ENCODE results near the gene GPC4. TPM values are rescaled to one million over a fixed set of nuclear protein-coding genes. Genes with fewer than 3 reads are reported as not detected.

The GPC4 gene
- total and polyA plus RNA-seq, 5 donors from 2014 or later: not detected

GRCh38 chrX:133269168-133269567 is 146.1 kb downstream of the GPC4 start:
- Mint-ChIP-seq H3K4me3 (no peak overlapping the region), H3K36me3 (no peaks in the 10 kb centered on the region), H3K4me1 (no peaks in the 10 kb centered on the region), H3K27me3 (no peaks in the 10 kb centered on the region), H3K9me3 (peaks cover 0 to 3% (median 0%) of the 10 kb centered on the region in 7 donors), H3K27ac (no peak overlapping the region)
- Histone ChIP-seq H3K4me3 (ENCODE audit: low read depth, low read length) (no peak overlapping the region), H3K9me3 (ENCODE audit: control insufficient read depth in 2 of 2, low read length in 2 of 2) (no peaks in the 10 kb centered on the region), H3K27ac (ENCODE audit: insufficient read depth, low read length, poor library complexity, severe bottlenecking) (no peak overlapping the region), H3K4me1 (ENCODE audit: control insufficient read depth, insufficient read depth, low read length, poor library complexity, severe bottlenecking) (no peaks in the 10 kb centered on the region), H3K27me3 (ENCODE audit: control insufficient read depth, insufficient read depth, low read length) (no peaks in the 10 kb centered on the region), H3K36me3 (ENCODE audit: control insufficient read depth, insufficient read depth, low read length) (no peaks in the 10 kb centered on the region)
- ATAC-seq (ENCODE audit: low read depth in 2 of 2): no peak
- no peak for DNase-seq

- H3K9me3 Mint-ChIP-seq: peaks cover 0 to 3% (median 0%) of the 10 kb centered on the region in 7 donors
- Histone ChIP-seq H3K9me3 (ENCODE audit: control insufficient read depth in 2 of 2, low read length in 2 of 2) (no peaks in the 10 kb centered on the region), H3K4me3 (ENCODE audit: low read depth, low read length) (no peak overlapping the region), H3K27ac (ENCODE audit: insufficient read depth, low read length, poor library complexity, severe bottlenecking) (no peak overlapping the region), H3K4me1 (ENCODE audit: control insufficient read depth, insufficient read depth, low read length, poor library complexity, severe bottlenecking) (no peaks in the 10 kb centered on the region), H3K27me3 (ENCODE audit: control insufficient read depth, insufficient read depth, low read length) (no peaks in the 10 kb centered on the region), H3K36me3 (ENCODE audit: control insufficient read depth, insufficient read depth, low read length) (no peaks in the 10 kb centered on the region)
- no peaks in the 10 kb centered on the region for H3K27me3 Mint-ChIP-seq
- H3K27ac Mint-ChIP-seq: no peak overlapping the region
- no peaks in the 10 kb centered on the region for H3K36me3 Mint-ChIP-seq
- no peak for DNase-seq
- no peaks in the 10 kb centered on the region for H3K4me1 Mint-ChIP-seq
- ATAC-seq (ENCODE audit: low read depth in 2 of 2): no peak
- no peak overlapping the region for H3K4me3 Mint-ChIP-seq
Observed at GRCh38 chrX:133267621-133268020, 147.7 kb downstream of the GPC4 start.

GRCh38 chrX:133265331-133265730 is 150.0 kb downstream of the GPC4 start:
- DNase-seq: no peak
- Mint-ChIP-seq H3K9me3 (peaks cover 0 to 2% (median 0%) of the 10 kb centered on the region in 7 donors), H3K27me3 (no peaks in the 10 kb centered on the region), H3K4me3 (no peak overlapping the region), H3K27ac (no peak overlapping the region), H3K4me1 (no peaks in the 10 kb centered on the region), H3K36me3 (no peaks in the 10 kb centered on the region)
- Histone ChIP-seq H3K27me3 (ENCODE audit: control insufficient read depth, insufficient read depth, low read length) (no peaks in the 10 kb centered on the region), H3K27ac (ENCODE audit: insufficient read depth, low read length, poor library complexity, severe bottlenecking) (no peak overlapping the region), H3K36me3 (ENCODE audit: control insufficient read depth, insufficient read depth, low read length) (no peaks in the 10 kb centered on the region), H3K9me3 (ENCODE audit: control insufficient read depth in 2 of 2, low read length in 2 of 2) (no peaks in the 10 kb centered on the region), H3K4me1 (ENCODE audit: control insufficient read depth, insufficient read depth, low read length, poor library complexity, severe bottlenecking) (no peaks in the 10 kb centered on the region), H3K4me3 (ENCODE audit: low read depth, low read length) (no peak overlapping the region)
- ATAC-seq (ENCODE audit: low read depth in 2 of 2): no peak

GRCh38 chrX:133258481-133258880 is 156.8 kb downstream of the GPC4 start:
- H3K9me3 ChIP-seq (ENCODE audit: control insufficient read depth in 2 of 2, low read length in 2 of 2): no peaks in the 10 kb centered on the region
- H3K4me1 Mint-ChIP-seq: no peaks in the 10 kb centered on the region
- H3K36me3 Mint-ChIP-seq: no peaks in the 10 kb centered on the region
- no peaks in the 10 kb centered on the region for H3K27me3 Mint-ChIP-seq
- no peaks in the 10 kb centered on the region for H3K36me3 ChIP-seq (ENCODE audit: control insufficient read depth, insufficient read depth, low read length)
- H3K27me3 ChIP-seq (ENCODE audit: control insufficient read depth, insufficient read depth, low read length): no peaks in the 10 kb centered on the region
- H3K9me3 Mint-ChIP-seq: peaks cover 0 to 2% (median 0%) of the 10 kb centered on the region in 7 donors
- DNase-seq (no peak), ATAC-seq (ENCODE audit: low read depth in 2 of 2) (no peak)
- no peak overlapping the region for H3K4me3 ChIP-seq (ENCODE audit: low read depth, low read length)
- no peak overlapping the region for H3K4me3 Mint-ChIP-seq
- H3K4me1 ChIP-seq (ENCODE audit: control insufficient read depth, insufficient read depth, low read length, poor library complexity, severe bottlenecking): no peaks in the 10 kb centered on the region
- no peak overlapping the region for H3K27ac Mint-ChIP-seq
- no peak overlapping the region for H3K27ac ChIP-seq (ENCODE audit: insufficient read depth, low read length, poor library complexity, severe bottlenecking)

GRCh38 chrX:133254666-133255065 is 160.6 kb downstream of the GPC4 start:
- peaks cover 0 to 2% (median 0%) of the 10 kb centered on the region in 7 donors for H3K9me3 Mint-ChIP-seq
- H3K4me1 ChIP-seq (ENCODE audit: control insufficient read depth, insufficient read depth, low read length, poor library complexity, severe bottlenecking): no peaks in the 10 kb centered on the region
- H3K9me3 ChIP-seq (ENCODE audit: control insufficient read depth in 2 of 2, low read length in 2 of 2): no peaks in the 10 kb centered on the region
- no peaks in the 10 kb centered on the region for H3K4me1 Mint-ChIP-seq
- DNase-seq: no peak
- no peaks in the 10 kb centered on the region for H3K36me3 Mint-ChIP-seq
- H3K4me3 Mint-ChIP-seq: no peak overlapping the region
- H3K36me3 ChIP-seq (ENCODE audit: control insufficient read depth, insufficient read depth, low read length): no peaks in the 10 kb centered on the region
- H3K27me3 Mint-ChIP-seq: no peaks in the 10 kb centered on the region
- H3K4me3 ChIP-seq (ENCODE audit: low read depth, low read length): no peak overlapping the region
- no peak overlapping the region for H3K27ac ChIP-seq (ENCODE audit: insufficient read depth, low read length, poor library complexity, severe bottlenecking)
- ATAC-seq (ENCODE audit: low read depth in 2 of 2): no peak
- H3K27me3 ChIP-seq (ENCODE audit: control insufficient read depth, insufficient read depth, low read length): no peaks in the 10 kb centered on the region
- no peak overlapping the region for H3K27ac Mint-ChIP-seq

GRCh38 chrX:133251204-133251603 is 164.1 kb downstream of the GPC4 start:
- Mint-ChIP-seq H3K4me1 (no peaks in the 10 kb centered on the region), H3K9me3 (peaks cover 0 to 11% (median 0%) of the 10 kb centered on the region in 7 donors)

GRCh38 chrX:133250184-133251100 is 164.8 kb downstream of the GPC4 start:
- no peaks in the 10 kb centered on the region for H3K27me3 Mint-ChIP-seq
- no peak for DNase-seq
- H3K27ac ChIP-seq (ENCODE audit: insufficient read depth, low read length, poor library complexity, severe bottlenecking): no peak overlapping the region
- H3K36me3 ChIP-seq (ENCODE audit: control insufficient read depth, insufficient read depth, low read length): no peaks in the 10 kb centered on the region
- no peak overlapping the region for H3K4me3 ChIP-seq (ENCODE audit: low read depth, low read length)
- H3K4me3 Mint-ChIP-seq: no peak overlapping the region
- no peaks in the 10 kb centered on the region for H3K27me3 ChIP-seq (ENCODE audit: control insufficient read depth, insufficient read depth, low read length)
- no peaks in the 10 kb centered on the region for H3K36me3 Mint-ChIP-seq
- peaks cover 0 to 11% (median 0%) of the 10 kb centered on the region in 7 donors for H3K9me3 Mint-ChIP-seq
- H3K4me1 ChIP-seq (ENCODE audit: control insufficient read depth, insufficient read depth, low read length, poor library complexity, severe bottlenecking): no peaks in the 10 kb centered on the region
- H3K27ac Mint-ChIP-seq: no peak overlapping the region
- no peaks in the 10 kb centered on the region for H3K4me1 Mint-ChIP-seq
- ATAC-seq (ENCODE audit: low read depth in 2 of 2): no peak
- peaks cover 0 to 6% of the 10 kb centered on the region in 2 experiments for H3K9me3 ChIP-seq (ENCODE audit: control insufficient read depth in 2 of 2, low read length in 2 of 2)

More at GRCh38 chrX:133251204-133251603, 164.1 kb downstream of the GPC4 start:
- no peaks in the 10 kb centered on the region for H3K36me3 ChIP-seq (ENCODE audit: control insufficient read depth, insufficient read depth, low read length)
- DNase-seq: no peak
- no peaks in the 10 kb centered on the region for H3K4me1 ChIP-seq (ENCODE audit: control insufficient read depth, insufficient read depth, low read length, poor library complexity, severe bottlenecking)
- peaks cover 0 to 6% of the 10 kb centered on the region in 2 experiments for H3K9me3 ChIP-seq (ENCODE audit: control insufficient read depth in 2 of 2, low read length in 2 of 2)
- H3K4me3 ChIP-seq (ENCODE audit: low read depth, low read length): no peak overlapping the region
- Mint-ChIP-seq H3K4me3 (no peak overlapping the region), H3K27me3 (no peaks in the 10 kb centered on the region), H3K27ac (no peak overlapping the region), H3K36me3 (no peaks in the 10 kb centered on the region)
- ATAC-seq (ENCODE audit: low read depth in 2 of 2): no peak
- H3K27me3 ChIP-seq (ENCODE audit: control insufficient read depth, insufficient read depth, low read length): no peaks in the 10 kb centered on the region
- no peak overlapping the region for H3K27ac ChIP-seq (ENCODE audit: insufficient read depth, low read length, poor library complexity, severe bottlenecking)
